GM18867 (cell line): Measurements from ENCODE around the gene ETV3.

Source experiments
- ATAC-seq: cut with Tn5 transposase; IDR thresholded peaks from one replicate; pipeline ENCODE4 v1.9.1; 2021; ENCODE audit warnings: mild to moderate bottlenecking, moderate library complexity; ENCODE audit not compliant: unreplicated experiment

ETV3 gene

DNA sequence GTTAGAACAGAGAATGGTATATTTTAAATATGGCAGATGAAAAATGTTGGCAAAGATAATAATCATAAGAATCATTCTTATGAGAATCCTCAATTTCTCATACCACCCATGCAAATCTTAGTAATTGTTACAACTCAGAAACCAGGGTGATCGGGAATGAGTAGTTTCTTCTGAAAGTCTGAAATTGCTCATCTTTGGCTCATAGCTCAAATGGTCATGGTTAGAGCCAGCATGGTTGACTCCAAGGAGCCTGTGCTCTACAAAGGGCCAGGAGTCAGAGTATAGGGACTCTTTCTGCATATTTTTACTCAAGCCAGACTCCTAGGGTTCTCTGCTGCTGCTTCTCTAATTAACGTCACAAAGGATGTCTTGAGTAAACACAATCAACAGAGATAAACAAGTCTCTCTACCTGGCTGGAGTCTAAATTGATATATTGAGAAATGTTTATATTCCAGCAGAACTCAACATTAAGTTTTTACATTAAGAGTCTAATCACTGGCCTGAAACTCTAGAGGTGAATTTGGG, 1.9 kb upstream of the ETV3 start:
- no peak for ATAC-seq

- no peak for ATAC-seq
Observed at GRCh38 chr1:157139052-157139715, 989 bp upstream of the ETV3 start.

GRCh38 chr1:157137408-157138219, 581 bp downstream of the ETV3 start:
- ATAC-seq: peak; percentile 3

DNA sequence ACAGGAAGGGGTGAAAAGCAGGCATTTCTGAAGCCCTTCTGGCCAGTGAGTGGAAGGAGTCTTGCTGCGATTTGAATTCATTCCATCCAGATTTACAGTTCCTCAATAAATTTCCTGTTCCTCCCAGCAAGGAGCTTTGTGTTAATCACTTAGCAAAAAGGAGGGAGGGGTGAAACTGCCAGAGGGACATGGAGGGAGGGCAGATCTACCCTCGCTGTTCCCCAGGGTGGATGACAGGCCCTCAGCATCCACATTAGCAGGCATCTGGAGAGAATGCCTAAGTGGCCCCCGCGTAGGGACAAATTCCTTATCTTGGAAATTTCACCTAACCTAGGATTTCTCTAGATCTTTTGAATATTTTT, 1.2 kb downstream of the ETV3 start:
- no peak for ATAC-seq

- ATAC-seq: no peak
Observed at GRCh38 chr1:157136133-157136532, 2.1 kb downstream of the ETV3 start.

DNA sequence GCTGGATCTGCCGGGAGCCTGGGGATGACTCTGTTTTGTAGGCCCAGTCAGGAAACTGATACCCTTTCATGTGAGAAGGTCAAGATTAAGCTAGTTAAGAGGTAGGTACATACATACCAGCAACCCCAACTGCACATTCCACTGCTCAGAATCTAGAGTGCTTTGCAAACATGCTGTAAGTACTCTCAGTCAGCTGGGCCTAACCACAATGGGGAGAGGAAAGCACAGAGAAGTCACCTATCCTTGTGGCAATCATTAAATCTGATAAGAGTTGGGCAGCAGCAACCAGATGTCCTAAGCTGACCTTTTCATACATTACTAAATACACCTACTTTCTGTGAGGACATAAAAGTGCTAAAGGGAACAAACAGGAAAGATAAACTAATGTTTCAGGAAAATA, 2.5 kb downstream of the ETV3 start:
- no peak for ATAC-seq

GRCh38 chr1:157135070-157135469, 3.1 kb downstream of the ETV3 start:
- no peak for ATAC-seq

- no peak for ATAC-seq
Observed at GRCh38 chr1:157134442-157134841, 3.8 kb downstream of the ETV3 start.

DNA sequence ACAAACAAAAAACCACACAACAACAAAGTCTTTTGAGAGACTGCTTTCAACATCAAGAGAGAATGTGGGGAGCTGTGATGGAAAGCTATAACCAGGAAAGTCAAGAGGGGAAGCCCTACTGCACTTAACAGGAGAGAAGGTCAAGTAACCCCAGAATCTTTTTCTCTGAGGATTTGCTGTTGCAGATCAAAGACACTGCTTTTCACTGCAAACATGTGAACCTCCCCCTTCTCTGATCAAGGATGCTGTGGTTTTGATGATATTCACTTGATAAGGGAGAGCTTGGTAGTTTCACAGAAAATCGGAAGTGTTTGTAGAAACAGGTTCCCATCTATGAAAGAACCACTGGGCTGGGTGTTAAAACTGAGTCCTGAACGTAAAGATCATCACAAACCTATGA, 4.8 kb downstream of the ETV3 start:
- no peak for ATAC-seq

DNA sequence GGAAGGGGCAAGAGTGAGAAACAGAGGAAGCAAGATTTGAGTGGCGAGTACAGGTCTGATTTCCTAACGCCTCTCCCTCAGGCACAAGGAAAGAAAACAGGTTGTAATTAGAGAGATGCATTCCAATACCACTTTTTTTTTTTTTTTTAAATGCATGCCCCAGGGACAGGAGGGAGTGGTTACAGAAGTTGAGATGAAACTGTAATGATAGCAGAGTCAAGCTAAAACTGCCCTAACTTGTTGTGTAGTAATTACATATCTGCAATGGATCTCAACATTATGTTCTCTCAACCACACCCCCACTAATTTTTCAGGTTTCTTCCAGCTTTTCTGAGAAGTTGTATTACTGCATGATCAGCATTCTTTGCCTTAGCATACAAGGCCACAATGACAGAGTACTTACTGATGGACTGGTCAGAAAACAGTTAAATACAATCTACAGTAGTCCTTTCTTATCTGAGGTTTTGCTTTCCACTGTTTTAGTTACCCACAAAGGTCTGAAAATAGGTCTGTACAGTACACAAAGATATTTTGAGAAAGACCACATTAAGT, 5.5 kb downstream of the ETV3 start:
- ATAC-seq: no peak

GRCh38 chr1:157132111-157132510, 6.1 kb downstream of the ETV3 start:
- no peak for ATAC-seq

DNA sequence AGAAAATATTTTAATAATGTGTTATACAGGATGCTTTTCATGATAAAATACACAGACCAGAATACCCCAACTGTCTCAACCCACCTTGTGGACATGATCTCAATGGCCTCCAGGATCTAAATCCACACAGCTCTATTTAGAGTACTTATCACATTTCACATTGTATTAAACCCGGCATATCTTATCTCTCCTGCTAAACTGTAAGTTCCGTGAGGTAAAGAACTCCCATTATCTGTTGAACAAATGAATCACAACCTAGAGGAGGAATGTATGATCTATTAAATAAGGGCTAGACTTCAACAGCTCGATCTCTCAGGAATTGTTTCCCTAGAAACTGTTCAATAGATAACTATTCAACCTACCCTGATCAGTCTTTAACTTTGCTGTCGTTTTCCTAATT, 6.9 kb downstream of the ETV3 start:
- no peak for ATAC-seq

- no peak for ATAC-seq
Observed at GRCh38 chr1:157124855-157125254, 13.3 kb downstream of the ETV3 start.

- ATAC-seq: no peak
Observed at GRCh38 chr1:157119448-157119847, 18.7 kb downstream of the ETV3 start.

DNA sequence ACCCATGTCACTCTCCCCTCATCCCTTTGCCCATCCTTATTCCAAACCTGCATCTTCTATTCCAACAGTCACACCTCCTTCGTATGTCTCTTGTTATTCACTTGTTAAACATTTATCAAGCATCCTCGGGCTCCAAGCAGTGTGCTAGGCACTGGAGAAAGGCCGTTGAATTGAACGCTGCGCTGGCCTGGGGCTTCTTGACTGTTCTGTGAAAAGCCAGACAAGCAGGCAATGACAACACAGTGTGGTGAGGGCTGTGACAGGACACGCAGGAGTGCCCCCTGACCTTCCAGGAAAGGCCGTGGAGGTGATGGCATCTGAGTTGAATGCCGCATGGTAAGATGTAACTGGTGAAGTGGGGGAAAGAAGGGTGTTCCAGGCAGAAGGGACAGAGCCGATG, 19.2 kb downstream of the ETV3 start:
- no peak for ATAC-seq

DNA sequence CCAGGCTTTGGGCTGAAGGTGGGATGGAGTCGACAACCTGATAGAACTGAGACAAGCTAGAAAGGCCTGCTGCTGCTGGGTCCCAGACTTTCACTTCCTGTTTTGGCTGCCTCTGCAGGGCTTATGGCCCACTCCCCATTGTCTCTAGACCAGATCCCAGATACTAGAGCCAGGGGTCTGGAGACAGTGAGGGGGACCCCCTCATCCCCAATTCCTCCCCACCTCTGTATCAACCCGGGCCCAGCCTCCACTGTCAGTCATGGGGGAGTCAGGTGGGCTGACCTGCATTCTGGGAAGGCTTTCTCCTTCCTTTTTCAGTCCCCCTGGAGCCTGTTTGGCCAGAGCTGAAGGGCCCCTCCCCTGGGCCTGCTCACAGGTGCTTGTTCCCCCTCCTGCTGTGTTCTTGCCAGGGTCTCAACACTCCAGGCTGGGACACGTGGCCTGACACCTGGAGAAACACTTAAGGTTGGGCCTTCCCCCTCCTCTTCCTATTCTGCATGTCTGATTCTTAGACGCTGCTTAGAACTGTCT, 20.6 kb downstream of the ETV3 start:
- ATAC-seq: peak; percentile 48

GRCh38 chr1:157116737-157117103, 21.5 kb downstream of the ETV3 start:
- ATAC-seq: no peak

- no peak for ATAC-seq
Observed at GRCh38 chr1:157115851-157116736, 22.1 kb downstream of the ETV3 start.

DNA sequence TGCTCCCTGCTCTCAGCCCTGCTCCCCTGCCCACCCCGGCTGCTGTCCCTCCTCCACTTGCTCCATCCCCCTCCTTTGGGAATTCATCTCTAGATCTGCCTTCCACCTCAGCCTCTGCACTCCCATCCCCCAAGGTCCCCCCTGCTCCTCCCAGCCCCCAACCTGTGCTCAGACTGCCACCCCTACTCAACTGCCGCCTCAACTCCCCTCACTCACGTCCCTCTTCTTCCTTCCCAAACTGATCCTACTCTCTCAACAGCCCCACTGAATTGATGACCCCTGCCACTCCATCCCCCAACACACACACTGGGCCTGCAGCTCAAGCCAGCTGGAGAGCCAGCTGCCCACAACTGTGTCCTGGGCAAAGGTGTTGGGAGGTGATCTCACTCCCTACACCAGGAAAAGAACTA, 22.8 kb downstream of the ETV3 start:
- no peak for ATAC-seq

DNA sequence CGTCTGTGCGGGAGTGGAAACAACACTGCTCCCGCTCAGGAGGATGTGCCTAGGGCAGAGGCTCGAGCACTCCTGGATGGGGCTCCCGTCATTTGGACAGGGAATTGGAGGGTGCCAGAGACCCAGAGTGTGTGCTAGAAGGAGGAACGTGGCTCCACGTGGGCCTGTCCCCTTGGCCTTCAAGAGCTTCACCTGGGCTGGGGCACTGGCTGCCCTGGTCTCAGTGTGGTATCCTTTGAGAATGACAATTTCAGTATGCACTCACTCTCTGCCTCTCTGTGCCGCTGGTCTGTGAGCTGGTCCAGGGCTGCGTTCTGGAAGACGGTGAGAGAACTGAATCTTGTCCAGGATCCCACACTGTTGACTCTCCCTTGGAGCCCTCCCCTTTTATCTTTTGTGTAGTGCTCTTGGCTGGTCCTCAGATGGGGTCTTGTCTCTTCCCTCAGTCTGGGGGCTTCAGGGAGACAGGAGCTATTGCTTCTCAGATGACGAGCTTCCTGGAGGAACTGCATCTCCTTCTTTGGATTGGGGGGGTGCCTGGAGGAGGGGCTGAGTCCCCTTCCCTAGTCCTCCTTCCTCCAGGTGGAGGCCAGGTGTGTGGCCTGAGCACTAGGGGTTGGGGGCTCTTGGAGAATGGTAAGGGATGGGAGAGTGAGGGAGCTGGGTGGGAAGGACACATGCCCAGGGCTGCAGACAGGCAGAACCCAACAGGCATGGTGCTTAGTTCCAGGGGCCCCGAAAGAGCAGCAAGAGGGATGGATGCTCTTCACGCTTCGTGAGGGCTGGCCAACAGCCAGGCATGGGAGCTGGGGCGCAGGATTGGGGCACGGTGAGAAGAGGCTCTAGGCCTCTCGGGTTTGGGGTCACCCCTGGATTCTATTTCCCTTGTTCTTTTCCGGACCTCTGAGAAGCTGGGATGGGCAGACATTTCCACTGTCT, 23.7 kb downstream of the ETV3 start:
- no peak for ATAC-seq
